Urothelium cell line (cell line): ENCODE measurements around the gene TRIOBP.

ENCODE experiments used
- DNase-seq: peaks from one replicate; pipeline ENCODE4 v3.0.0; 2011; ENCODE audit warnings: low spot score, mixed read lengths
- FAIRE-seq: peaks from 2 replicates; lab custom pipeline; 2011; peaks lifted over from hg19 to GRCh38; lab: Jason Lieb, UNC

The TRIOBP gene

GRCh38 chr22:37746366-37747079 lies 49.7 kb downstream of the TRIOBP start:
- peak; percentile 62 for FAIRE-seq
- DNase-seq = no peak

GRCh38 chr22:37747080-37747714 lies 50.3 kb downstream of the TRIOBP start:
- DNase-seq (no peak), FAIRE-seq (peak; percentile 82)

GRCh38 chr22:37747715-37748100 lies 50.9 kb downstream of the TRIOBP start:
- DNase-seq (no peak), FAIRE-seq (peak; percentile 5)

- DNase-seq (no peak), FAIRE-seq (no peak)
Observed at GRCh38 chr22:37748659-37749058, 51.8 kb downstream of the TRIOBP start.

- DNase-seq (no peak), FAIRE-seq (no peak)
Observed at GRCh38 chr22:37749226-37749625, 52.4 kb downstream of the TRIOBP start.

- no peak for DNase-seq
- FAIRE-seq = no peak
Observed at GRCh38 chr22:37749831-37750595, 53.2 kb downstream of the TRIOBP start.

GRCh38 chr22:37750596-37751162 lies 53.8 kb downstream of the TRIOBP start:
- peak; percentile 13 for FAIRE-seq

GRCh38 chr22:37751449-37752188 lies 54.8 kb downstream of the TRIOBP start:
- DNase-seq = no peak
- FAIRE-seq = no peak

More at GRCh38 chr22:37750596-37751162, 53.8 kb downstream of the TRIOBP start:
- no peak for DNase-seq

- peak; percentile 94 for FAIRE-seq
Observed at GRCh38 chr22:37752189-37753087, 55.6 kb downstream of the TRIOBP start.

GRCh38 chr22:37753746-37754145 lies 56.9 kb downstream of the TRIOBP start:
- DNase-seq = no peak
- peak; percentile 13 for FAIRE-seq

More at GRCh38 chr22:37752189-37753087, 55.6 kb downstream of the TRIOBP start:
- DNase-seq = peak; percentile 85

- FAIRE-seq = no peak
- DNase-seq = no peak
Observed at GRCh38 chr22:37757663-37758062, 60.8 kb downstream of the TRIOBP start.

GRCh38 chr22:37758694-37759093 lies 61.8 kb downstream of the TRIOBP start:
- no peak for DNase-seq
- FAIRE-seq = no peak

GRCh38 chr22:37759281-37759680 lies 62.4 kb downstream of the TRIOBP start:
- no peak for FAIRE-seq
- no peak for DNase-seq

GRCh38 chr22:37760152-37760551 lies 63.3 kb downstream of the TRIOBP start:
- DNase-seq (no peak), FAIRE-seq (no peak)

GRCh38 chr22:37762389-37762836 lies 65.6 kb downstream of the TRIOBP start:
- FAIRE-seq = no peak
- DNase-seq = no peak

GRCh38 chr22:37763012-37763411 lies 66.2 kb downstream of the TRIOBP start:
- DNase-seq (no peak), FAIRE-seq (no peak)

- no peak for FAIRE-seq
Observed at GRCh38 chr22:37763652-37764051, 66.8 kb downstream of the TRIOBP start.

GRCh38 chr22:37764622-37765021 lies 67.8 kb downstream of the TRIOBP start:
- FAIRE-seq (no peak), DNase-seq (no peak)

More at GRCh38 chr22:37763652-37764051, 66.8 kb downstream of the TRIOBP start:
- DNase-seq = no peak

GRCh38 chr22:37765498-37765897 lies 68.7 kb downstream of the TRIOBP start:
- DNase-seq (no peak), FAIRE-seq (no peak)
